Gastroesophageal sphincter (tissue), 3 donors: Measurements from ENCODE around the gene ARF1.

Source experiments
- CTCF ChIP-seq, 4 experiments: fragments of 200-600 bp in 2 of 4; fragments of 450-650 bp in 2 of 4; sonication (generic) in 1 of 4; IDR thresholded peaks; one replicate each; pipeline ENCODE4 v1.5.1; 2017 to 2019; ENCODE audit warnings: antibody characterized with exemption in 4 of 4, mild to moderate bottlenecking in 2 of 4, moderate library complexity in 2 of 4
- POLR2A ChIP-seq, 2 donors: fragments of 450-650 bp; IDR thresholded peaks; one replicate each; pipeline ENCODE4 v1.6.1; 2017; ENCODE audit warnings: antibody characterized with exemption in 2 of 2, mild to moderate bottlenecking in 2 of 2, moderate library complexity in 1 of 2

- TF ChIP-seq CTCF (IDR thresholded peaks at IDR 0.05) (no peak), POLR2A (IDR thresholded peaks at IDR 0.05) (no peak)
Observed at GRCh38 chr1:228143480-228144192, 61.1 kb downstream of the ARF1 start.
